ENCODE data around the gene KNOP1.

GRCh38 chr16:19701091-19701490 lies 16.9 kb downstream of the KNOP1 start:
- no peak for TF ChIP-seq ZNF207 (IDR thresholded peaks at IDR 0.05; ENCODE audit: borderline replicate concordance)
- no peak for TF ChIP-seq RB1 (IDR thresholded peaks at IDR 0.05; ENCODE audit: borderline replicate concordance)
- no peak for TF ChIP-seq ESRRA (IDR thresholded peaks at IDR 0.05; ENCODE audit: low read length)
- TF ChIP-seq EED (IDR thresholded peaks at IDR 0.05; ENCODE audit: low read depth), result no peak
- TF ChIP-seq MAX (IDR thresholded peaks at IDR 0.05; ENCODE audit: low read depth, low read length), result no peak
- no peak for TF ChIP-seq ZNF384 (IDR thresholded peaks at IDR 0.05; ENCODE audit: borderline replicate concordance, low read depth, low read length)
- TF ChIP-seq CTCF (IDR thresholded peaks at IDR 0.05 in 2 of 3, conservative IDR thresholded peaks at IDR 0.05 in 1 of 3; ENCODE audit: control insufficient read depth in 2 of 3, extremely low read depth in 1 of 3, insufficient read depth in 1 of 3, low read depth in 3 of 3, low read length in 3 of 3), result no peak

Measured in GM12878 (cell line).